IgD-negative memory B cell (primary cell): Measurements from ENCODE around the gene SLC4A4. TPM values are rescaled to one million over a fixed set of nuclear protein-coding genes. Genes with fewer than 3 reads are reported as not detected.

Experiments used
- H3K27ac Mint-ChIP-seq, 3 donors: one replicate each; pipeline ENCODE4 v1.8.0; 2020 to 2022; ENCODE audit warnings: mild to moderate bottlenecking in 3 of 3, mixed read lengths in 3 of 3, moderate library complexity in 1 of 3
- H3K27me3 Mint-ChIP-seq: one replicate; pipeline ENCODE4 v1.8.0; 2021; ENCODE audit warnings: mixed read lengths
- H3K36me3 Mint-ChIP-seq: one replicate; pipeline ENCODE4 v1.8.0; 2020; ENCODE audit warnings: mild to moderate bottlenecking, mixed read lengths
- H3K4me1 Mint-ChIP-seq, 3 donors: one replicate each; pipeline ENCODE4 v1.8.0; 2020 to 2022; ENCODE audit warnings: mixed read lengths in 3 of 3, mild to moderate bottlenecking in 1 of 3
- H3K4me3 Mint-ChIP-seq, 4 donors: one replicate each; pipeline ENCODE4 v1.8.0; 2020 to 2022; ENCODE audit warnings: mild to moderate bottlenecking in 4 of 4, mixed read lengths in 4 of 4, moderate library complexity in 3 of 4
- H3K9me3 Mint-ChIP-seq, 3 donors: one replicate each; pipeline ENCODE4 v1.8.0; 2020 to 2021; ENCODE audit warnings: mixed read lengths in 3 of 3, mild to moderate bottlenecking in 1 of 3
- polyA plus RNA-seq: library from polyadenylated mRNA; unstranded; fragments of 300-500 nt; fragmentation: Illumina TruSeq; gene quantifications from one replicate; pipeline ENCODE4 v1.2.3, GENCODE V29; 2021

The SLC4A4 gene
- polyA plus RNA-seq, 1 donor from 2014 or later, result not detected

DNA sequence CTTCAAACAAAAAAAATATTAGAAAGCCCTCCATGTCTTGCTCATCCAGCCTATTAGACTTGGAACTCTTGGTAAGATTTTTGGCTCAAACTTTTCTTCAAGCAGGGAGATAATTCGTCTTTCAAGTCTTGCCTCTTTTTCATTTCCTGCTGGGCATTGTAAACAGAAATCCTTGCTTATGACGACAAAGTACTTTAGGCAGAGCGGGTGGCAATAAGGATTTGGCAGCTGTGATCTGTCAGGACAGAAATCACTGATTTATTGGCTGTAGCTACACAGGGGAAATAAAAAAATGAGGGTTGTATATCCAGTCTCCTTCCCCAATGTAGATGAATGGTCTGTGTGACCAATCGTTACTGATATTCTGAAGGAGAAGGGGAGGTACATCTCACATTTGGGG is 121.6 kb downstream of the SLC4A4 start:
- Mint-ChIP-seq H3K27me3 (no peaks in the 10 kb centered on the region), H3K4me1 (no peaks in the 10 kb centered on the region), H3K36me3 (no peaks in the 10 kb centered on the region), H3K4me3 (no peak overlapping the region), H3K9me3 (no peaks in the 10 kb centered on the region), H3K27ac (no peak overlapping the region)

DNA sequence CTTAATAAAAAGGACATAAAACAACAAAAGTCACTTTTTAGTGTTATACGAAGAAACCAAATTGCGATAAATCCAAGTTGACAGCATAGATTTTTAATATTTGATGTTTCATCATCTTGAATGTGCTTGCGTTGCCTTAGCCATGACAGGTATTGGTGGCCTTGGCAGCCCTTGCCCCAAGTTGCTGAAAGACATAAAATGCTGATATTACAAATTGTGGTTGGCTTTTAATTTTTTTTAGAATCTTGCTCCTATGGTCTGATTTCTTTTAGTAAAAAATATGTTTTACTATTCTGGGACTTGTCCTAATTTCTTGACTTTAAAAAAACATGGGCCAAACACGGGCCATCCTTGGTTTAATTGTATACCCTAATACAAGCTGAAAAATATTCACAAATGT is 122.6 kb downstream of the SLC4A4 start:
- Mint-ChIP-seq H3K36me3 (no peaks in the 10 kb centered on the region), H3K27ac (no peak overlapping the region), H3K9me3 (no peaks in the 10 kb centered on the region), H3K27me3 (no peaks in the 10 kb centered on the region), H3K4me1 (no peaks in the 10 kb centered on the region), H3K4me3 (no peak overlapping the region)

DNA sequence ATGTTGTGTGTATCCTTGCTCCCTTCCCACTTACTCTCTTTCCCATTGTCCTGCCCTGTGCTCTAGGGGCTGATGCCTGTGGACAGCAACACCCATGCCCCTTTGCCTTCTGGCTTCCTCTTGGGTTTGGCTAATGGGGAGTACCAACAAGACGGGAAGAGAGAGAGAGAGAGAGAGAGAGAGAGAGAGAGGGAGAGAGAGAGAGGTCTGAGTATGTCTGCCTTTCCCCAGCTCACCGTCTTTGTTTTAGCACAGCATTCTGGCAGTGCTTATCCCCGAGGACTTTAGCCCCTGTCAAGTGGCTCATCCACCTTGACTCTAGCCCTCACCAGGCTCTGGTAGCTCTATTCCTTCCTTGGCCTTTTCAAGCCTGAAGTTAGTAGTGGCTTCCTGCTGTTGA is 128.0 kb downstream of the SLC4A4 start:
- Mint-ChIP-seq H3K9me3 (no peaks in the 10 kb centered on the region), H3K4me1 (no peaks in the 10 kb centered on the region), H3K27ac (no peak overlapping the region), H3K36me3 (no peaks in the 10 kb centered on the region), H3K27me3 (no peaks in the 10 kb centered on the region), H3K4me3 (no peak overlapping the region)

DNA sequence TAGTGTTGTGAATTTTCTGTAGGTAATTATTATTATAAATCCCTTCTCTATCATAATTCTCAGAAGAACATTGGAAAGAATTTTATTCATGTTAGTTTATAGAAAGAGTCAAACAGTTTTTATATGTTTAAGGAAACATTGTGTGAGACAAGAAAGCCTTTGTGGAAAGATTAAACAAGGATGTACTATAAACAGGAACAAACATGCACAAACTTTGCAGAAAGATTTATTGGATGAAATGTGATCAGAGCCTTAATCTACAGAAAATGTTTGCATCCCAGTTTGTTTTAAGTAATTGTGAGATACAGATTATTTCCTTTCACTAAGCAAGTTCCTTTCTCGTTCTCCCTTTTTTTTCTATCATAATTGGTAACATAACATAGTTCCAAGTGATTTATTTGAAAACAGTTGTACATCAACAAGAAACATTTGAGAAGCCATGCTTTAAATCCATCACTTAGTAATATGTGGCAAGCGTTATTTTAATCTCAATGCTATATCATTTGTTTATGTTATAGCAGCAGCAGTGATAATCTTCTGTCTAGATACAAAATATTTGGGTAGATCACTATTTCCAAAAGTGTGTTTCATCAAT is 129.4 kb downstream of the SLC4A4 start:
- Mint-ChIP-seq H3K27ac (no peak overlapping the region), H3K4me1 (no peaks in the 10 kb centered on the region), H3K27me3 (no peaks in the 10 kb centered on the region), H3K4me3 (no peak overlapping the region), H3K36me3 (no peaks in the 10 kb centered on the region), H3K9me3 (no peaks in the 10 kb centered on the region)

DNA sequence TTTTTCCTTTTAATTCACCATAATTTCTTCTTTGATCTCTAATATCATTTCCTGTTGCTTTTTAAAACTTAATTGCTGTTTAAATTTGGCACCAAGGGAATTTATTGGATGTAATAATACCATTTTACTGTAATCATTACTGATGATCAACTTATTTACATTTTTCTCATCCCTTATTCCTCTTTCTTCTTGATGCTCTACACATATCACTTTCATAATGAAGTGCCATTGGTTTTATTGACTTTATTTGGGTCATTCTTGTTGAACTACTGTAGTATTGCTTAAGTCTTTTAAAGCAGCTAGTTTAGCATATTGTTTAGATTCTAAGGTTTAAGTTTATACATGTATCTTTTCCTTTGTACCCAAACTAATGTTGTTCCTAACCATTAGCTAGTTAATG is 130.7 kb downstream of the SLC4A4 start:
- Mint-ChIP-seq H3K36me3 (no peaks in the 10 kb centered on the region), H3K27me3 (no peaks in the 10 kb centered on the region), H3K4me3 (no peak overlapping the region), H3K27ac (no peak overlapping the region), H3K4me1 (no peaks in the 10 kb centered on the region), H3K9me3 (no peaks in the 10 kb centered on the region)

DNA sequence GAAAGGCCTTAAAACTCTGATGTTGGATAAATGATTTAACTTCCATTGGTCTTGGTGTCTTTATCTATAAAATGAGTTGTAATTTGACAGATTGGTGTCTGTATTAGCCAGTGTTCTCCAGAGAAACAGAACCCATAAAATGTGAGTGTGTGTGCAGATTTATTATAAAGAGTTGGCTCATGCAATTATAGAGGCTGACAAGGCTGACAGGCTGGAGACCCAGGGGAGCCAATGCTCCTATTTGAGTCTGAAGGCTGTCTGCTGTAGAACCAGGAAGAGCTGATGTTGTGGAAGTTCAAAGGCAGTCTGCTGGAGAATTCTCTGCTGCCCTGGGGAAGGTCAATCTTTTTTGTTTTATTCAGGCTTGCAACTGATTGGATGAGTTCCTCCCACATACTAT is 131.7 kb downstream of the SLC4A4 start:
- H3K36me3 Mint-ChIP-seq, result no peaks in the 10 kb centered on the region
- no peak overlapping the region for H3K27ac Mint-ChIP-seq
- no peak overlapping the region for H3K4me3 Mint-ChIP-seq
- no peaks in the 10 kb centered on the region for H3K4me1 Mint-ChIP-seq
- H3K9me3 Mint-ChIP-seq, result no peaks in the 10 kb centered on the region
- H3K27me3 Mint-ChIP-seq, result no peaks in the 10 kb centered on the region

DNA sequence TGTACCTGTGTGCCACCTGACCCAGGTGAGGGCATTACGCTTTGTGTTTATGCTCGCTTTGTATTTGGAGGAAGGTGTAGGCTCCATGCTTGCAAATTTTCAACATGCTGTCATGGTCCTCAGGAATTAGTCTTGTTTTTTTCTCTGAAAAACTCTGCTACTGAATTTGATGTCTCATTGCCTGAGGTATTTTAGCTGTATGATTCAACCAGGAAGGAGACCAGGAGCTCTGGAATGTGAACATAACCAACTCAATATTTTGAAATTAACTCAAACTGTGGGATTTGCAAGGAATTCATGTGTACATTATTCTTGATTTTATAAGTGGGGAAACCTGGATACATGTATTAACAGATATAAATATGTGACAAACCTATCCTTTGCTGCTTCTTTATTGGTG is 134.1 kb downstream of the SLC4A4 start:
- Mint-ChIP-seq H3K36me3 (no peaks in the 10 kb centered on the region), H3K4me1 (no peaks in the 10 kb centered on the region), H3K27me3 (no peaks in the 10 kb centered on the region), H3K9me3 (no peaks in the 10 kb centered on the region), H3K4me3 (no peak overlapping the region), H3K27ac (no peak overlapping the region)

DNA sequence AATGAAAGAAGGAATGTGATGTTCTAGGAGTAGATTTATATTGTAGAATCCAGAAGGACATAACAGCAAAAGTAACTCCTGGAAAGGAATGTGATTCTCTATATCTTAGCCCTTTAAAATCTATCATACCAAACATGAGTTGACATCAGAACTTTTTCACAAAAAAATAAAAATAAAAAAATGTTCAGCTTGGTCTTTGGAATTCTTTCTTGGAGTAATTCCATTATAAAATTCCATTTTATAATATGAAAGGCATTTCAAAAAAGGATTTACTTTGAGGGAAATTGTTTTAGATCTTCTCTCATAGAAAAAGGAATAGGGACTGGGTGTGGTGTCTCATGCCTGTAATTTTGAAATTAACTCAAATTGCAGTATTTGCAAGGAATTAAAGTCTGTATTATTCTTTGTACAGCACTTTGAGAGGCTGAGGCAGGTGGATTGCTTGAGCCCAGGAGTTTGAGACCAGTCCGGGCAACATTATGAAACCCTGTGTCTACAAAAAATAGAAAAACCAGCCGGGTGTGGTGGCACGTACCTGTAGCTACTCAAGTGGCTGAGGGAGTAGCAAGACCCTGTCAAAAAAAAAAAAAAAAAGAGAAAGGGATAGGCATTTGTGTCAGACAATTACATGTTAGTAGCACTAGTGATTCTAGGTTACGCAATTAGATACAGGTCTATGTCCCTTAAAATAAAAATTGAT is 134.9 kb downstream of the SLC4A4 start:
- H3K36me3 Mint-ChIP-seq, result no peaks in the 10 kb centered on the region
- H3K9me3 Mint-ChIP-seq, result no peaks in the 10 kb centered on the region
- H3K4me3 Mint-ChIP-seq, result no peak overlapping the region
- H3K4me1 Mint-ChIP-seq, result no peaks in the 10 kb centered on the region
- no peak overlapping the region for H3K27ac Mint-ChIP-seq
- no peaks in the 10 kb centered on the region for H3K27me3 Mint-ChIP-seq

DNA sequence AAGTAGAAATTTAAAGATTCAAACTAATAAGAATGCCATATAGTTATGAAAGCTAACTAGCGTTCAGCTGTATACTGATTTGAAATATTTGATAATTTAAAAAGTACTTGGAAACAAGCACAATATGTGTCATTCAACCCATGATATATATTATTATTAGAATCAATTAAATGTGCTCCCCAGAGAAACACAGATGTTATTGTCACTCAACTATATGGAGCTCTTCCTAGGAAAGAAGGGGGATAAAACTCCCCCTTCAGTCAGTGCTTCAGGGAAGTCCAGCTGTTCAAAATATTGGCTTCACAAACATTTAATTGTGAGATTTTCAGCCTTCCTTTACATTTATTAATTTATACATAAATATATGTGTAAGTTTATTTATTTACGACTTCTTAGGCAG is 135.9 kb downstream of the SLC4A4 start:
- Mint-ChIP-seq H3K9me3 (no peaks in the 10 kb centered on the region), H3K27me3 (no peaks in the 10 kb centered on the region), H3K4me1 (no peaks in the 10 kb centered on the region), H3K4me3 (no peak overlapping the region), H3K36me3 (no peaks in the 10 kb centered on the region), H3K27ac (no peak overlapping the region)

DNA sequence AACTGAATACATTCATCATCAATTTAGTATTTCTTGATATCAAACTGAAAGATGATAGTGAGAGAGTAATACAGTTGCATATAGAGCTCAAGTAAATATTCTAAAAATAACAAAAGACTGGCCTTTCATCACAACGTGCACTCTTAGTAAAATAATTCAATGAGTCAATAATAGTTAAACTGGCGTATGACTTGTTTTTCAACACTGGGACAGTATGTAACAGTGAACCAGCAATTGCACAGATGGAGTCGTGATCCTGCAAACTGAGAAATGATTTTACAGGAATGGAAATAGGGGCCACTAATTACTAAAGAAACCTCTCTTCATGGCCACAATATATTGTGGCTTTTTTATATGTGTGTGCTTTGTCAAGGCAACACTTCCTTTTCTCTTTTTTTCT is 137.4 kb downstream of the SLC4A4 start:
- no peak overlapping the region for H3K27ac Mint-ChIP-seq
- no peaks in the 10 kb centered on the region for H3K9me3 Mint-ChIP-seq
- no peak overlapping the region for H3K4me3 Mint-ChIP-seq
- H3K27me3 Mint-ChIP-seq, result no peaks in the 10 kb centered on the region
- no peaks in the 10 kb centered on the region for H3K36me3 Mint-ChIP-seq
- H3K4me1 Mint-ChIP-seq, result no peaks in the 10 kb centered on the region

DNA sequence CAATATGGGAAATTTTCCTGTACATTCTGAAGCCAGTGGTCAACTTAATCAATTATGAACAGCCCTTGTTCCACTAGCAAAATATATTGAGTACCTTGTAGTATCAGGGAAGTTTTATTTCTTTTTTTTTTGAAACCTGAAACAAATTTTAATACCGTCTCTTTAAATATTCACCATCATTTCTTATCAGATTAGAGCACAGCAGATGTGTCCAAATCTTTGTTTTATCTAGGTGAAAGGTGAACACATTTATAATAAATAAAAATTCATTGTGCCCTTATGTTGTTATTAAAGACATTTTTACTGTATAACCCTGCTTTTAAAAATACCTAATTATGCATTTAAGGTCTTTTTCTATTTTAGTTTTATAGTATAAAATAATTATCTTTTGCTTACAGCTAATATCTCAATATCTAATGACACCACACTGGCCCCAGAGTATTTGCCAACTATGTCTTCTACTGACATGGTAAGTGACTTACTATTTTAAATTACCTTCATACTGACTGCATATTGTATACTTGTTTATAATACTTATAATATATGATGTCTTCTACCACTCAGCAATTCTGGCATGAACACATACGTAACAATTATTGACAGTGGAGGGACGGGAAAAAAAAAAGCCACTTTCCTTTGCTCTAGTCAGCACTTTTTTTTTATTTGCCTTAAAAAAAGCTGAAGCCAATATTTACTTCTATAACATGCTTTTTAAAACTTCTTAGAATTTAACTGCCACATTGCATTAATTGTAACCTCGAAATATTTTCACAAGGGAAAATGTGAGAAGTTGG is 147.9 kb downstream of the SLC4A4 start:
- peaks cover 3% of the 10 kb centered on the region for H3K27me3 Mint-ChIP-seq
- H3K4me1 Mint-ChIP-seq, result no peaks in the 10 kb centered on the region
- peaks cover 2 to 3% (median 3%) of the 10 kb centered on the region in 3 donors for H3K9me3 Mint-ChIP-seq
- no peak overlapping the region for H3K27ac Mint-ChIP-seq
- no peak overlapping the region for H3K4me3 Mint-ChIP-seq
- peaks cover 2% of the 10 kb centered on the region for H3K36me3 Mint-ChIP-seq

DNA sequence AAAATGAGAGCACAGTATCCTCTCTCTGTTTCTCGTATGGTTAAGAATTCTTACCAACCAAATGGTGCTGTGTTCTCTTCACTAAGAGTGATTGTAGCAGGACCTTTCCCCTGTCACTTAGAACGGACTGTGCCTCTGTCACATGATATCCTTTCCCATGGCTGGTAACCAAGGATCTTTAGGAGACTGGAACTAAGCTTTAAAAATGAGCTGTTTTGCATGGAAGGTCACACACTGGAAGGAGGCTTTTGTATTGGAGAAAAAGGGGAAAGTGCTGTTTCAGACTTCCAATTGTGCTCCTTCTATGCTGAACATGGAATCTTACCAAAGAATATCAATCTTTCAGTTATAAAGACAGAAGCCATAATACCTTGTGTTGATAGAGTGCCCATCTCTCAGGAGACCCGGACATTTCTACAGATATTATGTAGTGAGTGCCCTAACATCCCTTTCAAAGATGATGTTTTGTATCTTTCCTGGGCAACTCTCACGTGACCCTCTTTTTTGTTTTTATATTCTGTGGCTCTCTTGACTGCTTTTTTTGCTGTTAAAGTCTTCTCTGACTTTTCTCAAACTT is 148.6 kb downstream of the SLC4A4 start:
- peaks cover 2% of the 10 kb centered on the region for H3K36me3 Mint-ChIP-seq
- H3K9me3 Mint-ChIP-seq, result peaks cover 2 to 3% (median 3%) of the 10 kb centered on the region in 3 donors
- no peak overlapping the region for H3K4me3 Mint-ChIP-seq
- H3K27ac Mint-ChIP-seq, result no peak overlapping the region
- no peaks in the 10 kb centered on the region for H3K4me1 Mint-ChIP-seq
- peaks cover 3% of the 10 kb centered on the region for H3K27me3 Mint-ChIP-seq

DNA sequence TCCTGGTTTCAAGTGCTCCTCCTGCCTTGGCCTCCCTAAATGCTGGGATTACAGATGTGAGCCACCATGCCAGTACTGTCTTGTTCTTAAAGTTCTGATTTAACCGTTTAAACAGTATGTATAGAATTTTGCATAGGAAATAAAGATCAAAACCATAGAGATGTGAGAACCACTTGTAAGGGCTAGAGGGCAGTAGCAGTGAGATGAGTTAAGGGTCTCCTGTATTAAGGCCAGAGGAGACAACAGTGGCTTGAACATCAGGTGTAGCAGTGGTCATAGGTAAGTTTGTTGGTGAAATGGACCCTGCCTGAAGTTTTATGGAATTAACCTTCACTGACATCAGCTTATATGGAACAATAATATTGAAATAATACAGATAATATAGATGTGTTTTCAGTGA is 155.7 kb downstream of the SLC4A4 start:
- Mint-ChIP-seq H3K4me3 (no peak overlapping the region), H3K36me3 (peaks cover 2% of the 10 kb centered on the region), H3K4me1 (no peaks in the 10 kb centered on the region)

DNA sequence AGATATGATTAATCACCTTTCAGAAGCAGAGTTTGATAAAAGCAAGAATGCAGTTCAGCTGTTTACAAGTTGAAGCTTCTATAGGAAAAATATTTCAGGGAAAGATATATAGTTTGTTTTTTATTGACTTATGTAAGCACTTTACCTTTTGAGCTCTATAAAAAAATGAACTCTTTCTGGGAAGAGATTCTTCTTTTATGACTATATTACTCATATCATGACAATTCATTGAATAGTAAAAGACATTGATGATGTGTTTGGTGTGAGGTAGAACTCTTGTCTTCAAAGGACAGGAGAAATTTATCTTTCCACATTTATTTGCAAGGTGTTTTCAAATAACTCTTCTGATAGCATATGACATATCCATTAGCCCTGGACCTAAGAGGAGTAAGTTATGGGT is 156.6 kb downstream of the SLC4A4 start:
- Mint-ChIP-seq H3K36me3 (peaks cover 2% of the 10 kb centered on the region), H3K27ac (no peak overlapping the region), H3K9me3 (no peaks in the 10 kb centered on the region), H3K27me3 (peaks cover 3% of the 10 kb centered on the region), H3K4me3 (no peak overlapping the region), H3K4me1 (no peaks in the 10 kb centered on the region)

More for the DNA sequence above, 155.7 kb downstream of the SLC4A4 start:
- H3K27me3 Mint-ChIP-seq, result peaks cover 3% of the 10 kb centered on the region
- H3K9me3 Mint-ChIP-seq, result no peaks in the 10 kb centered on the region
- no peak overlapping the region for H3K27ac Mint-ChIP-seq

DNA sequence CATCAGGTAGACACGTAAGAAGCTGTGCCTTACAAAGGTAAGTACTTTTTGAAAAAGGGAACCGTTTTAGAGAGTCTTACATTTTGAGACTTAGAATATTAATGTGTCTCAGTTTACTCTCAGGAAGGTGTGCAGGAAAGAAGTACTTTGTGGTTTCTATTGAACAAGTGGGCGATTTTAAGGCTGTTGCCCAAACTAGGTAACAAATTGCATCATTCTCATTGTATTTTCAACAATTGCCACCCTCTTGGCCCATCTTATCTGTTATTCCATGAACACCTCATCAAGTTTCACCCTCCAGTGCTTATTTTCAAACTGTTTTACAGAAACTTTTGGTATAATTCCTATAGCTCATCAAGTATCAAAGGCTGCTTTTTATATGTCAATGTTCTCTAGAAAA is 158.3 kb downstream of the SLC4A4 start:
- no peaks in the 10 kb centered on the region for H3K36me3 Mint-ChIP-seq
- H3K27me3 Mint-ChIP-seq, result peaks cover 3% of the 10 kb centered on the region
- H3K4me1 Mint-ChIP-seq, result no peaks in the 10 kb centered on the region
- no peak overlapping the region for H3K27ac Mint-ChIP-seq
- H3K9me3 Mint-ChIP-seq, result no peaks in the 10 kb centered on the region
- H3K4me3 Mint-ChIP-seq, result no peak overlapping the region
